22Rv1 (cell line): ENCODE data around the gene TEDC1.

Experiments
- ZFX ChIP-seq: fragments of 450-650 bp; IDR thresholded peaks from 2 replicates; pipeline ENCODE4 v1.6.1; 2017; ENCODE audit warnings: antibody characterized with exemption, borderline replicate concordance
- TF ChIP-seq, protein P1 (sequence below): fragments of 450-650 bp; IDR thresholded peaks from 2 replicates; pipeline ENCODE4 v1.5.1; 2017; ENCODE audit warnings: mild to moderate bottlenecking

DNA sequence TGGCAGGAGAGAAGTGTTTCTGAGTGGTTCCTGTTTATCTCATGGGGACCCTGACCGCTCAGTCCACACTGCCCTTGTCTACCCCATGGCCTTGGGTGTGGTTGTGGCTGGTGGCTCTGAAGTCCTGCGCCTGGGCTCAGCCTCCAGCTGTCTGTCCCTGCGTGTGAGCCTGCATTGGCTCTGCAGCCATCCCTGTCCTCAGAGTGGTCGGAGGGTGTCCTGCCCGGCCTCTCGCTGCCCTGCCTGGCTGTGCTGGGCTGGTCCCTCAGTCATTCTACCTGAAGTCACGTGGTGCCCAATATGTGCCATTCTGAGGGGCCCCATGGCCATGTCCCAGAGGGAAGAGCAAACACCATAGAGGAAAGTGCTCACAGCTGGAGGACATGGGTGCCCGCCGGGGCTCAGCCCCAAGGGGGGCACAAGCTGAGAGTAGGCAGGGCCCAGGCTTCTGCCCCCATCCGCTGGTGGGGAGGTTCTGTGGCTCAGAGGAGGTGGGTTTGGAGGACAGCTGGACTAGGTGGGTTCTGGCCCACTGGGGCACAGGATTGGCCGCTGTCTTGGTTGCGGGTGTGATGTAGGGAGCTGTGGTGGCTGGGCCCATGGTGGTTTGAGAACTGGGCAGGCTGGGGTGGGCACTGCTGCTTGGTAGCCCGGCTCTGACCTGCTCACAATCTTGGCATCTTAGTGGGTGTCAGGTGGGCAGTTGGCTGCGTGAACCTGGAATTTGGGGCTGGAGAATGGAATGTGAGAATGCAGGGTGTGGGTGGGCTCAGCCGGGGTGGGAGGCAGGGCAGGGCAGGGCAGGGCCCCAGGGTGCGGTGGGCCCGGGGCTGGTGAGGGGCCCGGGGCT, 11.6 kb downstream of the TEDC1 start:
- TF ChIP-seq, protein P1, sequence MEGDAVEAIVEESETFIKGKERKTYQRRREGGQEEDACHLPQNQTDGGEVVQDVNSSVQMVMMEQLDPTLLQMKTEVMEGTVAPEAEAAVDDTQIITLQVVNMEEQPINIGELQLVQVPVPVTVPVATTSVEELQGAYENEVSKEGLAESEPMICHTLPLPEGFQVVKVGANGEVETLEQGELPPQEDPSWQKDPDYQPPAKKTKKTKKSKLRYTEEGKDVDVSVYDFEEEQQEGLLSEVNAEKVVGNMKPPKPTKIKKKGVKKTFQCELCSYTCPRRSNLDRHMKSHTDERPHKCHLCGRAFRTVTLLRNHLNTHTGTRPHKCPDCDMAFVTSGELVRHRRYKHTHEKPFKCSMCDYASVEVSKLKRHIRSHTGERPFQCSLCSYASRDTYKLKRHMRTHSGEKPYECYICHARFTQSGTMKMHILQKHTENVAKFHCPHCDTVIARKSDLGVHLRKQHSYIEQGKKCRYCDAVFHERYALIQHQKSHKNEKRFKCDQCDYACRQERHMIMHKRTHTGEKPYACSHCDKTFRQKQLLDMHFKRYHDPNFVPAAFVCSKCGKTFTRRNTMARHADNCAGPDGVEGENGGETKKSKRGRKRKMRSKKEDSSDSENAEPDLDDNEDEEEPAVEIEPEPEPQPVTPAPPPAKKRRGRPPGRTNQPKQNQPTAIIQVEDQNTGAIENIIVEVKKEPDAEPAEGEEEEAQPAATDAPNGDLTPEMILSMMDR, result no peak
- no peak for TF ChIP-seq ZFX
